Measurements from ENCODE around the gene SORCS2. TPM values are rescaled to one million over a fixed set of nuclear protein-coding genes. Genes with fewer than 3 reads are reported as not detected.

Gene SORCS2
- total RNA-seq, 1 donor from 2014 or later, result 13.8 TPM

DNA sequence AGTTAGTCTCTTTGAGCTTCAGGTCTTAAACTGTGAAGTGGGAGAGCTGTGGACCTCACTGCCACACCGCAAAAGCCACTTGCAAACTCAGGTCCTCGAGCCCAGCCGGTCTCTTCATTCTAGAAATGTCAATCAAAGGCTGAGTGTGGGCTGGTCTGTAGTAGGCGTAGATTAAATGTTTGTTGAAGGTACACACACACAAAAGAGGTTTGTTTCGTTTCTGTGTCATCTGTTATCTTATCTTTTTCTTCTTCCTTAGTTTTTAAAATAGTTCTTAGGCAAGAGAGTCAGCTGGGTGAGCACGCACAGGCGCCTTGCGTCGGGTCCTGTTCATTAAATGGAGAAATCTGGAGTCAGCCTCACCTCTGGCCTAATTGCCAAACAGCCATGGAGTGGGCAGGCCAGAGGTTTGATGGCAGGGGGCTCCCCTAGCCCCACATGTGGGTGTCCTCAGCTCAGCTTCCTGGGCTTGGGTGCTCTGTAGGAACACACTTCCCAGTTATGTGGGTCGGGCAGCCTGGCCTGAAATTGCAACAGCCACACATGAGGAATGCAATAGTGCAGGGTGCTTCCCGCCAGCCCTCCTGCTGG lies 243.2 kb downstream of the SORCS2 start:
- Histone ChIP-seq H3K79me2 (ENCODE audit: insufficient read depth, low read length) (no peaks in the 10 kb centered on the region), H3K4me2 (ENCODE audit: low read length) (peak overlapping the region; percentile 16), H3K36me3 (ENCODE audit: insufficient read depth, low read length) (no peaks in the 10 kb centered on the region), H3K9me3 (ENCODE audit: insufficient read depth, low read depth, low read length) (peaks cover 8% of the 10 kb centered on the region), H3K9ac (ENCODE audit: low read length) (no peak overlapping the region), H3K4me1 (ENCODE audit: insufficient read depth, low read length) (no peaks in the 10 kb centered on the region), H4K20me1 (ENCODE audit: insufficient read depth, low read length) (peaks cover 27% of the 10 kb centered on the region), H3K27ac (ENCODE audit: low read depth, low read length) (no peak overlapping the region), H3K4me3 (ENCODE audit: insufficient read depth, low read depth, low read length) (no peak overlapping the region), H2AFZ (ENCODE audit: low read depth, low read length) (no peak overlapping the region), H3K27me3 (ENCODE audit: insufficient read depth, low read length) (peaks cover 3% of the 10 kb centered on the region)
- peaks cover 4% of the 10 kb centered on the region for H3K9me3 Mint-ChIP-seq (ENCODE audit: unreplicated experiment)
- TF ChIP-seq EZH2 (IDR thresholded peaks at IDR 0.05; ENCODE audit: insufficient read depth, low read length), result no peak
- peaks cover 12% of the 10 kb centered on the region for H3K4me1 Mint-ChIP-seq (ENCODE audit: low read depth, unreplicated experiment)
- H3K27ac Mint-ChIP-seq (ENCODE audit: unreplicated experiment), result peak overlapping the region; percentile 36
- H3K27me3 Mint-ChIP-seq (ENCODE audit: low read depth, unreplicated experiment), result peaks cover 34% of the 10 kb centered on the region
- no peak for FAIRE-seq
- DNase-seq (ENCODE audit: low read depth), result peak; percentile 26
- H3K36me3 Mint-ChIP-seq (ENCODE audit: low read depth, unreplicated experiment), result no peaks in the 10 kb centered on the region
- no peak overlapping the region for H3K4me3 Mint-ChIP-seq (ENCODE audit: unreplicated experiment)

DNA sequence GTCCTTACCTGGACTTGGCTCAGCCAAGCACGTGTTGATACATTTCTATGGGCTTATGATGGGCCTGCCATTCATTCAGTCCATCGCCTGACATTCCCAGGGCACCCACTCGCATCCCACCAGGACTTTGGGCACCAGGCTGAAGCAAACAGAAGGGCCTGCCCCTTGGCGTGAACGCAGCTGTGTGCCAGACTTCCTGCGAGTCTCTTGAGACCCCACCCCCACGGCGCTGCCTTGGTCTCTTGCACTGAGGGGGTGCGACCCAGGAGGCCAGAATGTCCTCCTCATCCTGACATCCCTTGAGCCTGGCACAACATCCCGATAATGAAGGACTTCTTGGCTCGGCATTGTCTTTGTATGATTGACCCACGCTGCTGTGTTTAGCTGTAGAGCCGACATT lies 243.9 kb downstream of the SORCS2 start:
- Mint-ChIP-seq H3K36me3 (ENCODE audit: low read depth, unreplicated experiment) (no peaks in the 10 kb centered on the region), H3K4me3 (ENCODE audit: unreplicated experiment) (peak overlapping the region; percentile 50), H3K4me1 (ENCODE audit: low read depth, unreplicated experiment) (peaks cover 12% of the 10 kb centered on the region), H3K27ac (ENCODE audit: unreplicated experiment) (no peak overlapping the region), H3K27me3 (ENCODE audit: low read depth, unreplicated experiment) (peaks cover 31% of the 10 kb centered on the region), H3K9me3 (ENCODE audit: unreplicated experiment) (peaks cover 4% of the 10 kb centered on the region)
- FAIRE-seq, result no peak
- Histone ChIP-seq H3K79me2 (ENCODE audit: insufficient read depth, low read length) (no peaks in the 10 kb centered on the region), H4K20me1 (ENCODE audit: insufficient read depth, low read length) (peaks cover 22% of the 10 kb centered on the region), H3K9ac (ENCODE audit: low read length) (no peak overlapping the region), H3K27me3 (ENCODE audit: insufficient read depth, low read length) (peaks cover 3% of the 10 kb centered on the region), H3K36me3 (ENCODE audit: insufficient read depth, low read length) (no peaks in the 10 kb centered on the region), H3K4me2 (ENCODE audit: low read length) (no peak overlapping the region), H2AFZ (ENCODE audit: low read depth, low read length) (no peak overlapping the region), H3K4me3 (ENCODE audit: insufficient read depth, low read depth, low read length) (no peak overlapping the region), H3K9me3 (ENCODE audit: insufficient read depth, low read depth, low read length) (peaks cover 8% of the 10 kb centered on the region), H3K27ac (ENCODE audit: low read depth, low read length) (no peak overlapping the region), H3K4me1 (ENCODE audit: insufficient read depth, low read length) (no peaks in the 10 kb centered on the region)
- TF ChIP-seq EZH2 (IDR thresholded peaks at IDR 0.05; ENCODE audit: insufficient read depth, low read length), result no peak
- TF ChIP-seq, protein P1, sequence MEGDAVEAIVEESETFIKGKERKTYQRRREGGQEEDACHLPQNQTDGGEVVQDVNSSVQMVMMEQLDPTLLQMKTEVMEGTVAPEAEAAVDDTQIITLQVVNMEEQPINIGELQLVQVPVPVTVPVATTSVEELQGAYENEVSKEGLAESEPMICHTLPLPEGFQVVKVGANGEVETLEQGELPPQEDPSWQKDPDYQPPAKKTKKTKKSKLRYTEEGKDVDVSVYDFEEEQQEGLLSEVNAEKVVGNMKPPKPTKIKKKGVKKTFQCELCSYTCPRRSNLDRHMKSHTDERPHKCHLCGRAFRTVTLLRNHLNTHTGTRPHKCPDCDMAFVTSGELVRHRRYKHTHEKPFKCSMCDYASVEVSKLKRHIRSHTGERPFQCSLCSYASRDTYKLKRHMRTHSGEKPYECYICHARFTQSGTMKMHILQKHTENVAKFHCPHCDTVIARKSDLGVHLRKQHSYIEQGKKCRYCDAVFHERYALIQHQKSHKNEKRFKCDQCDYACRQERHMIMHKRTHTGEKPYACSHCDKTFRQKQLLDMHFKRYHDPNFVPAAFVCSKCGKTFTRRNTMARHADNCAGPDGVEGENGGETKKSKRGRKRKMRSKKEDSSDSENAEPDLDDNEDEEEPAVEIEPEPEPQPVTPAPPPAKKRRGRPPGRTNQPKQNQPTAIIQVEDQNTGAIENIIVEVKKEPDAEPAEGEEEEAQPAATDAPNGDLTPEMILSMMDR (IDR thresholded peaks at IDR 0.05; ENCODE audit: insufficient read depth, low read depth, low read length), result no peak
- DNase-seq (ENCODE audit: low read depth), result no peak

DNA sequence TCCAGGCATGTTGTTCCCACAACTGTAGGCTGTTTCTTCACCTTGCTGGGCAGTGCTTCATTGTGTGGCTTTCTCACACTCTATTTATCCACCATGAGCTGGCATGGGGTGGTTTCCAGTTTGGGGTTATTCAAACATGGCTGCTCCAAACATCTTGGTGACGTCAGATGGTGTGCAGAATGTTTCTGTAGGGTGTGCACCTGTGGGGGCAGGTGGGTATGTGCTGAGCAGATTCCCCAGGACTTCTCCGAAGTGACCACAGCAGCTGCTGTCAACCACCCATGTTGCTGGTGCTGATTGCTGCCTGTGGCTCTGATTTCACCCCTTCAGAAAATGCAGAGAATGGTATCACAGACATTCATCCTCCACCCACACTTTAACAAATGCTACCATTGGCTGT lies 247.4 kb downstream of the SORCS2 start:
- Mint-ChIP-seq H3K36me3 (ENCODE audit: low read depth, unreplicated experiment) (peaks cover under 1% of the 10 kb centered on the region), H3K27ac (ENCODE audit: unreplicated experiment) (no peak overlapping the region), H3K4me3 (ENCODE audit: unreplicated experiment) (no peak overlapping the region), H3K27me3 (ENCODE audit: low read depth, unreplicated experiment) (peaks cover 27% of the 10 kb centered on the region), H3K9me3 (ENCODE audit: unreplicated experiment) (peaks cover 4% of the 10 kb centered on the region), H3K4me1 (ENCODE audit: low read depth, unreplicated experiment) (peaks cover 12% of the 10 kb centered on the region)
- no peaks in the 10 kb centered on the region for H3K36me3 ChIP-seq (ENCODE audit: insufficient read depth, low read length)
- H3K27me3 ChIP-seq (ENCODE audit: insufficient read depth, low read length), result no peaks in the 10 kb centered on the region
- H3K9me3 ChIP-seq (ENCODE audit: insufficient read depth, low read depth, low read length), result peaks cover 8% of the 10 kb centered on the region
- DNase-seq (ENCODE audit: low read depth) (no peak), FAIRE-seq (no peak)
- peaks cover 24% of the 10 kb centered on the region for H4K20me1 ChIP-seq (ENCODE audit: insufficient read depth, low read length)
- H3K4me1 ChIP-seq (ENCODE audit: insufficient read depth, low read length), result no peaks in the 10 kb centered on the region
- no peak overlapping the region for H3K4me3 ChIP-seq (ENCODE audit: insufficient read depth, low read depth, low read length)
- H3K4me2 ChIP-seq (ENCODE audit: low read length), result no peak overlapping the region
- H2AFZ ChIP-seq (ENCODE audit: low read depth, low read length), result no peak overlapping the region
- no peak overlapping the region for H3K27ac ChIP-seq (ENCODE audit: low read depth, low read length)
- H3K79me2 ChIP-seq (ENCODE audit: insufficient read depth, low read length), result no peaks in the 10 kb centered on the region
- H3K9ac ChIP-seq (ENCODE audit: low read length), result no peak overlapping the region
- TF ChIP-seq, protein P1 (IDR thresholded peaks at IDR 0.05; ENCODE audit: insufficient read depth, low read depth, low read length), result no peak
- TF ChIP-seq EZH2 (IDR thresholded peaks at IDR 0.05; ENCODE audit: insufficient read depth, low read length), result no peak

All from astrocyte (in vitro differentiated cells and primary cell).